Measurements from ENCODE around the gene ARHGAP31. TPM values are rescaled to one million over a fixed set of nuclear protein-coding genes. Genes with fewer than 3 reads are reported as not detected.

The ARHGAP31 gene
- total and polyA plus RNA-seq, 2 of the 8 experiments (the other 6 are each of a cell fraction or from before 2014, with no cell fraction given), result 1.1 to 7.6 TPM

- Histone ChIP-seq H3K27me3 (replicated peaks in 1 of 4; ENCODE audit: control insufficient read depth in 3 of 4, extremely low read depth in 1 of 4, insufficient read depth in 3 of 4, low read length in 3 of 4) (no peaks in the 10 kb centered on the region), H3K36me3 (ENCODE audit: control insufficient read depth in 2 of 4, insufficient read depth in 4 of 4, low read length in 3 of 4) (no peaks in the 10 kb centered on the region), H3K56ac (replicated peaks; ENCODE audit: insufficient read length, low read depth, low read length) (no peak overlapping the region), H2AK5ac (ENCODE audit: low read depth, low read length) (no peak overlapping the region), H2BK15ac (ENCODE audit: low read length) (no peak overlapping the region), H3K14ac (ENCODE audit: insufficient read length) (no peak overlapping the region), H3K4me2 (ENCODE audit: insufficient read depth in 1 of 2, low read depth in 2 of 2, low read length in 2 of 2) (peak overlapping the region; percentile 29 to 63; a peak in 3 of 4 replicates), H3K4me3 (ENCODE audit: extremely low read depth in 1 of 4, insufficient read depth in 2 of 4, low read depth in 3 of 4, low read length in 4 of 4) (no peak overlapping the region; a peak in 1 of 8 replicates), H3K18ac (ENCODE audit: extremely low read depth, low read length) (no peak overlapping the region; the same call in 1 of the 2 replicates), H3K23ac (ENCODE audit: insufficient read length) (no peak overlapping the region), H2BK120ac (replicated peaks; ENCODE audit: low read depth, low read length) (peak overlapping the region; percentile 25), H2BK5ac (ENCODE audit: low read depth, low read length) (0 out of 2 replicates have a peak overlapping the region, but pooled peaks have one; percentile 45), H3K79me1 (ENCODE audit: low read depth, low read length) (no peaks in the 10 kb centered on the region; the same call in 1 of the 2 replicates), H2BK20ac (ENCODE audit: low read length) (no peak overlapping the region), H4K20me1 (replicated peaks in 1 of 2; ENCODE audit: control insufficient read depth in 1 of 2, insufficient read depth in 2 of 2, low read length in 2 of 2) (no peaks in the 10 kb centered on the region), H3K9ac (replicated peaks in 1 of 4; ENCODE audit: extremely low read depth in 1 of 4, low read depth in 3 of 4, low read length in 3 of 4) (no peak overlapping the region), H4K8ac (ENCODE audit: extremely low read depth, insufficient read depth, low read length) (no peak overlapping the region), H3K9me3 (ENCODE audit: insufficient read depth in 2 of 2, low read depth in 1 of 2, low read length in 1 of 2) (no peaks in the 10 kb centered on the region), H3K79me2 (ENCODE audit: control insufficient read depth in 1 of 2, insufficient read depth in 2 of 2, low read length in 2 of 2) (no peaks in the 10 kb centered on the region), H3K23me2 (ENCODE audit: low read depth, low read length) (no peaks in the 10 kb centered on the region), H3K27ac (ENCODE audit: low read depth, low read length) (peak overlapping the region; percentile 31; the same call in 1 of the 2 replicates), H2BK12ac (ENCODE audit: low read depth, low read length) (no peak overlapping the region), H4K5ac (ENCODE audit: insufficient read length, low read depth, low read length) (no peak overlapping the region), H2AFZ (ENCODE audit: low read length) (no peak overlapping the region), H3K4ac (replicated peaks; ENCODE audit: insufficient read length, low read depth, low read length) (no peak overlapping the region), H3K4me1 (replicated peaks in 1 of 4; ENCODE audit: control insufficient read depth in 3 of 4, insufficient read depth in 4 of 4, low read length in 3 of 4) (peaks cover 9 to 27% (median 19%) of the 10 kb centered on the region in 4 experiments), H4K91ac (replicated peaks; ENCODE audit: insufficient read length, low read length) (no peak overlapping the region)
- no peak for DNase-seq (ENCODE audit: low read depth in 1 of 2, low spot score in 2 of 2)
- POLR2A ChIA-PET (ENCODE audit: partially characterized antibody), result interaction anchor here (1.0 to 4.8 kb wide), 4 partner anchors 10 to 66 kb away, joined by 3 to 41 read pairs (median 5); no protein-coding TSS in a partner anchor
- peak; percentile 39 for FAIRE-seq
- CTCF ChIA-PET (ENCODE audit: partially characterized antibody), result interaction anchor here (1.2 to 4.8 kb wide), 5 partner anchors 8 to 120 kb away, joined by 3 to 26 read pairs (median 5); partner anchors contain the start of gene B4GALT4
- WGBS, 2 experiments (ENCODE audit: extremely low coverage in 1 of 2, insufficient coverage in 1 of 2, insufficient read length in 1 of 2, insufficient replicate concordance in 2 of 2, low coverage in 1 of 2, low lambda C conversion rate in 2 of 2, missing lambda C conversion rate in 1 of 2), result 42% methylated on average over 3 of the region's 3 CpGs; no CpG with 5 or more reads in 1 of the 2 experiments
- TF ChIP-seq NANOG (IDR thresholded peaks at IDR 0.05; ENCODE audit: insufficient read depth, low read depth, low read length, poor library complexity, severe bottlenecking) (no peak), CHD2 (IDR thresholded peaks at IDR 0.05; ENCODE audit: low read length) (no peak), GTF2F1 (IDR thresholded peaks at IDR 0.05; ENCODE audit: borderline replicate concordance, low read depth, low read length) (no peak), SP4 (IDR thresholded peaks at IDR 0.05; ENCODE audit: low read length) (no peak), EGR1 (IDR thresholded peaks at IDR 0.05; ENCODE audit: borderline replicate concordance, low read depth, low read length) (no peak), KDM5A (IDR thresholded peaks at IDR 0.05; ENCODE audit: low read length) (no peak), JUN (IDR thresholded peaks at IDR 0.05; ENCODE audit: low read depth, low read length) (no peak), SP1 (IDR thresholded peaks at IDR 0.05; ENCODE audit: low read depth, low read length) (peak; percentile 57), ZNF274 (IDR thresholded peaks at IDR 0.05; ENCODE audit: borderline replicate concordance, extremely low read depth, low read length) (no peak), KDM1A (IDR thresholded peaks at IDR 0.05; ENCODE audit: borderline replicate concordance, low read length) (no peak), USF2 (IDR thresholded peaks at IDR 0.05; ENCODE audit: low read length) (no peak), TEAD4 (IDR thresholded peaks at IDR 0.05; ENCODE audit: low read depth, low read length) (peak; percentile 79)
Observed at GRCh38 chr3:119360736-119361462, 66.7 kb downstream of the ARHGAP31 start.

All from H1 (cell line).